ENCODE data around the gene CLIC3.

- TF ChIP-seq TCF4 (CRISPR knock-in tag; IDR thresholded peaks at IDR 0.05; ENCODE audit: borderline replicate concordance) = no peak
- TF ChIP-seq RARB (CRISPR knock-in tag; IDR thresholded peaks at IDR 0.05) = no peak
- TF ChIP-seq ARNTL (CRISPR knock-in tag; IDR thresholded peaks at IDR 0.05; ENCODE audit: borderline replicate concordance, low read depth) = no peak
These were observed 18.7 kb downstream of the CLIC3 start for GRCh38 chr9:136977649-136978072.
